ENCODE results near the gene RTN4IP1. TPM values are rescaled to one million over a fixed set of nuclear protein-coding genes. Genes with fewer than 3 reads are reported as not detected.
A peak's percentile ranks its signal among the peaks of the same experiment; 100 is the strongest.
"Not testable (repeated sequence)": the region's sequence is repeated elsewhere in the genome, so short reads cannot be mapped to it uniquely, and the experiment has no call there.

Gene RTN4IP1
- total and polyA plus RNA-seq, 10 of the 15 experiments (the other 5 are each of a cell fraction or from before 2014, with no cell fraction given) = 8.2 to 17.0 (median 9.8) TPM

DNA sequence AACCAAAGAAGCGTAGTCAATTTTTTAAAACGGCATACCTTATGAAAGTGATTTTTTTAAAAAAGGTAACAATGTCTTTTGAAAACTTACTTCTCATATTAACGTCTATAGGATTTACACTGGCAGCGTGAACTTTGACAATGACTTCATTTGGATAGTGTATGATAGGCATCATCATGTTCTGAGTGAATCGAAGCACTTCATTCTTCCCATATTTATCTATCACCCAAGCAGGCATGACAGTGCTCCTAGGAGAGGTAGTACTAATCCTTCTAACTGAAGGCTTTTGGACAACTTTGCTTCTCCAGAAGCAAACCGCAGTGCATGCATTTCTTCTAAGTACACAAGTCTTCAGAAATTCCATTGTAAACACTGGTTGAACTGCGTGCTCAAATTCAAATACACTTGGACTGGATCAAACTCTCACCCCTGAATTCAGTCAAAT lies 618 bp downstream of the RTN4IP1 start:
- ChIA-PET POLR2A (interaction anchor here (0.7 to 2.8 kb wide), 4 partner anchors 8 to 12 kb away, joined by 3 to 10 read pairs (median 4); no protein-coding TSS in a partner anchor), SMC1A (ENCODE audit: uncharacterized antibody, unreplicated experiment) (interaction anchor here (0.6 to 1.8 kb wide), 9 partner anchors 9 to 1338 kb away, joined by 3 to 12 read pairs (median 5); no protein-coding TSS in a partner anchor), CTCF (interaction anchor here (0.8 to 2.3 kb wide), 6 partner anchors 8 to 351 kb away, joined by 3 to 7 read pairs (median 4); no protein-coding TSS in a partner anchor), RAD21 (ENCODE audit: unreplicated experiment) (interaction anchor here (1.0 to 1.4 kb wide), 5 partner anchors 9 to 351 kb away, joined by 3 read pairs; no protein-coding TSS in a partner anchor)
- H3K27me3 ChIP-seq (replicated peaks in 1 of 2; ENCODE audit: control insufficient read depth in 2 of 2, insufficient read depth in 2 of 2, low read length in 1 of 2) = no peaks in the 10 kb centered on the region
- H3K4me3 ChIP-seq = peak overlapping the region; percentile 95
- no peaks in the 10 kb centered on the region for H4K20me1 ChIP-seq (ENCODE audit: control insufficient read depth, insufficient read depth)
- no TSS peak for BruUV-seq (replicated peaks)
- no peaks in the 10 kb centered on the region for H3K36me3 ChIP-seq (ENCODE audit: control insufficient read depth in 2 of 2, insufficient read depth in 2 of 2, low read length in 1 of 2)
- peak overlapping the region; percentile 81 for H3K27ac ChIP-seq (ENCODE audit: control insufficient read depth, insufficient read depth)
- under 1% methylated on average over 7 of the region's 7 CpGs for WGBS (ENCODE audit: insufficient coverage, insufficient replicate concordance, low lambda C conversion rate, missing lambda C conversion rate)
- ATAC-seq = peak; percentile 4
- in situ Hi-C loops (cut with MboI) = no loop called here
- TF ChIP-seq KLF5 (IDR thresholded peaks at IDR 0.05; ENCODE audit: partially characterized antibody) = no peak
- TF ChIP-seq EZH2 (IDR thresholded peaks at IDR 0.05; ENCODE audit: borderline replicate concordance, control insufficient read depth, low read depth, low read length) = no peak
- no peak for TF ChIP-seq NR2C1 (IDR thresholded peaks at IDR 0.05)
- peak overlapping the region; percentile 71 for H3K4me2 ChIP-seq (ENCODE audit: control insufficient read depth, insufficient read depth)
- no peak for DNase-seq (ENCODE audit: low read depth, low spot score)
- H2AFZ ChIP-seq (ENCODE audit: control insufficient read depth, low read depth, low read length) = peak overlapping the region; percentile 65
- no peak for FAIRE-seq
- H3K9me3 ChIP-seq (replicated peaks; ENCODE audit: control insufficient read depth, insufficient read depth, low read length) = no peaks in the 10 kb centered on the region
- H3K4me1 ChIP-seq (ENCODE audit: control insufficient read depth, insufficient read depth, low read length) = peaks cover 16% of the 10 kb centered on the region; the same call in 1 of the 2 replicates
- H3K9ac ChIP-seq (ENCODE audit: control insufficient read depth, insufficient read depth, low read length) = peak overlapping the region; percentile 86
- H3K79me2 ChIP-seq (ENCODE audit: control insufficient read depth, insufficient read depth, low read length) = peaks cover 43% of the 10 kb centered on the region
- intact Hi-C loops (cut with micrococcal nuclease; ENCODE audit: unreplicated experiment) = loop anchor here (2.0 kb wide), 2 partner anchors 16 to 108 kb away; no protein-coding TSS in a partner anchor

DNA sequence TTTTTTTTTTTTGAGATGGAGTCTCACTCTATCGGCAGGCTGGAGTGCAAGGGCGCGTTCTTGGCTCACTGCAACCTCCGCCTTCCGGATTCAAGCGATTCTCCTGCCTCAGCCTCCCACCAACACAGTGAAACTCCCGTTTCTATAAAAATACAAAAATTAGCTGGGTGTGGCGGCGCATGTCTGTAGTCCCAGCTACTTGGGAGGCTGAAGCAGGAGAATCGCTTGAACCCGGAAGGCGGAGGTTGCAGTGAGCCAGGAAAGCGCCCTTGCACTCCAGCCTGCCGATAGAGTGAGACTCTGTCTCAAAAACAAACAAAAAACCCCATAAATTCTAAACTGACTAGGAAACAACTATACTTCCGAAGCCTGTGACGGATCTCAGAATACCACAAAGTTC lies 1.5 kb downstream of the RTN4IP1 start:
- CTCF ChIA-PET = interaction anchor here (0.9 to 2.3 kb wide), 6 partner anchors 9 to 19 kb away, joined by 3 to 7 read pairs (median 4); no protein-coding TSS in a partner anchor
- H3K4me1 ChIP-seq (ENCODE audit: control insufficient read depth, insufficient read depth, low read length) = peaks cover 13% of the 10 kb centered on the region; the same call in 1 of the 2 replicates
- H3K27ac ChIP-seq (ENCODE audit: control insufficient read depth, insufficient read depth); H4K20me1 ChIP-seq (ENCODE audit: control insufficient read depth, insufficient read depth); FAIRE-seq; H3K9ac ChIP-seq (ENCODE audit: control insufficient read depth, insufficient read depth, low read length); BruUV-seq (replicated peaks); H3K36me3 ChIP-seq (ENCODE audit: control insufficient read depth in 2 of 2, insufficient read depth in 2 of 2, low read length in 1 of 2); H2AFZ ChIP-seq (ENCODE audit: control insufficient read depth, low read depth, low read length); H3K27me3 ChIP-seq (replicated peaks in 1 of 2; ENCODE audit: control insufficient read depth in 2 of 2, insufficient read depth in 2 of 2, low read length in 1 of 2); ATAC-seq; DNase-seq (ENCODE audit: low read depth, low spot score); H3K9me3 ChIP-seq (replicated peaks; ENCODE audit: control insufficient read depth, insufficient read depth, low read length); in situ Hi-C loops (cut with MboI): not testable (repeated sequence)
- SMC1A ChIA-PET (ENCODE audit: uncharacterized antibody, unreplicated experiment) = interaction anchor here (0.9 to 2.3 kb wide), 7 partner anchors 9 to 75 kb away, joined by 5 to 17 read pairs (median 8); no protein-coding TSS in a partner anchor
- WGBS (ENCODE audit: insufficient coverage, insufficient replicate concordance, low lambda C conversion rate, missing lambda C conversion rate) = 95% methylated on average over 14 of the region's 16 CpGs
- intact Hi-C loops (cut with micrococcal nuclease; ENCODE audit: unreplicated experiment) = loop anchor here (2.0 kb wide), 2 partner anchors 15 to 107 kb away; no protein-coding TSS in a partner anchor
- peak overlapping the region; percentile 95 for H3K4me3 ChIP-seq
- TF ChIP-seq, protein P1, sequence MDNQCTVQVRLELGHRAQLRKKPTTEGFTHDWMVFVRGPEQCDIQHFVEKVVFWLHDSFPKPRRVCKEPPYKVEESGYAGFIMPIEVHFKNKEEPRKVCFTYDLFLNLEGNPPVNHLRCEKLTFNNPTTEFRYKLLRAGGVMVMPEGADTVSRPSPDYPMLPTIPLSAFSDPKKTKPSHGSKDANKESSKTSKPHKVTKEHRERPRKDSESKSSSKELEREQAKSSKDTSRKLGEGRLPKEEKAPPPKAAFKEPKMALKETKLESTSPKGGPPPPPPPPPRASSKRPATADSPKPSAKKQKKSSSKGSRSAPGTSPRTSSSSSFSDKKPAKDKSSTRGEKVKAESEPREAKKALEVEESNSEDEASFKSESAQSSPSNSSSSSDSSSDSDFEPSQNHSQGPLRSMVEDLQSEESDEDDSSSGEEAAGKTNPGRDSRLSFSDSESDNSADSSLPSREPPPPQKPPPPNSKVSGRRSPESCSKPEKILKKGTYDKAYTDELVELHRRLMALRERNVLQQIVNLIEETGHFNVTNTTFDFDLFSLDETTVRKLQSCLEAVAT (IDR thresholded peaks at IDR 0.05) = 0 out of 2 replicates have a peak, but pooled peaks have one; percentile 27
- RAD21 ChIA-PET (ENCODE audit: unreplicated experiment) = interaction anchor here (1.4 to 1.8 kb wide), 2 partner anchors 10 kb away, joined by 3 to 10 read pairs; no protein-coding TSS in a partner anchor
- H3K79me2 ChIP-seq (ENCODE audit: control insufficient read depth, insufficient read depth, low read length) = peaks cover 34% of the 10 kb centered on the region
- POLR2A ChIA-PET = interaction anchor here (1.3 to 2.8 kb wide), 2 partner anchors 9 kb away, joined by 3 to 10 read pairs; no protein-coding TSS in a partner anchor
- peak overlapping the region; percentile 71 for H3K4me2 ChIP-seq (ENCODE audit: control insufficient read depth, insufficient read depth)

Data from GM12878 (cell line).